KOPT-K1 (cell line): ENCODE measurements around the gene RRH.
"Not testable (repeated sequence)": the region's sequence is repeated elsewhere in the genome, so short reads cannot be mapped to it uniquely, and the experiment has no call there.

ENCODE experiments used
- H3K27ac ChIP-seq: fragments of 200-600 bp; sonication (generic); 2 replicates; pipeline ENCODE4 v1.5.1; 2016; ENCODE audit warnings: antibody characterized with exemption, mild to moderate bottlenecking, low read depth, low read length; ENCODE audit not compliant: poor library complexity, severe bottlenecking
- H3K36me3 ChIP-seq: fragments of 200-600 bp; sonication (generic); 2 replicates; pipeline ENCODE4 v1.5.1; 2017; ENCODE audit warnings: antibody characterized with exemption, mild to moderate bottlenecking, low read length, moderate library complexity; ENCODE audit not compliant: insufficient read depth
- H3K9me3 ChIP-seq: fragments of 200-600 bp; sonication (generic); 2 replicates; pipeline ENCODE4 v1.5.1; 2017; ENCODE audit warnings: antibody characterized with exemption, low read length, mild to moderate bottlenecking; ENCODE audit not compliant: insufficient read depth, poor library complexity, severe bottlenecking

RRH gene

GRCh38 chr4:109827672-109828071 is at the start of gene RRH:
TSS of gene RRH (plus strand) at chr4:109827972. CDS start at chr4:109828028, 56 bp downstream.
- Histone ChIP-seq H3K27ac (no peak within 1 kb of the TSS), H3K36me3 (peaks cover 46% of the 10 kb centered on the region), H3K9me3 (no peaks in the 10 kb centered on the region)

- H3K9me3 ChIP-seq, H3K27ac ChIP-seq, H3K36me3 ChIP-seq: not testable (repeated sequence)
Measured at GRCh38 chr4:109782092-109782491, 45.7 kb upstream of the RRH start.

GRCh38 chr4:109786846-109787245 is 40.9 kb upstream of the RRH start:
- no peak overlapping the region for H3K27ac ChIP-seq
- peaks cover 8% of the 10 kb centered on the region for H3K9me3 ChIP-seq
- no peaks in the 10 kb centered on the region for H3K36me3 ChIP-seq

GRCh38 chr4:109787807-109788206 is 40.0 kb upstream of the RRH start:
- Histone ChIP-seq H3K36me3 (no peaks in the 10 kb centered on the region), H3K27ac (no peak overlapping the region)

GRCh38 chr4:109795059-109795458 is 32.7 kb upstream of the RRH start:
- Histone ChIP-seq H3K9me3 (peaks cover 26% of the 10 kb centered on the region), H3K27ac (no peak overlapping the region), H3K36me3 (no peaks in the 10 kb centered on the region)

More at GRCh38 chr4:109787807-109788206, 40.0 kb upstream of the RRH start:
- peaks cover 8% of the 10 kb centered on the region for H3K9me3 ChIP-seq

GRCh38 chr4:109798866-109799265 is 28.9 kb upstream of the RRH start:
- Histone ChIP-seq H3K27ac (no peak overlapping the region), H3K36me3 (no peaks in the 10 kb centered on the region), H3K9me3 (peaks cover 22% of the 10 kb centered on the region)

GRCh38 chr4:109801099-109801789 is 26.5 kb upstream of the RRH start:
- Histone ChIP-seq H3K27ac (no peak overlapping the region), H3K36me3 (no peaks in the 10 kb centered on the region), H3K9me3 (peaks cover 4% of the 10 kb centered on the region)

GRCh38 chr4:109801895-109802319 is 25.9 kb upstream of the RRH start, which contains the start of gene CFI:
TSS of gene CFI (minus strand) at chr4:109801999. CDS start at chr4:109801971, 28 bp downstream.
- H3K36me3 ChIP-seq, result no peaks in the 10 kb centered on the region
- H3K27ac ChIP-seq, result no peak within 1 kb of the TSS
- no peaks in the 10 kb centered on the region for H3K9me3 ChIP-seq

GRCh38 chr4:109803924-109804571 is 23.7 kb upstream of the RRH start:
- no peaks in the 10 kb centered on the region for H3K9me3 ChIP-seq
- no peaks in the 10 kb centered on the region for H3K36me3 ChIP-seq
- no peak overlapping the region for H3K27ac ChIP-seq

- no peaks in the 10 kb centered on the region for H3K9me3 ChIP-seq
- no peak overlapping the region for H3K27ac ChIP-seq
Measured at GRCh38 chr4:109809655-109810054, 18.1 kb upstream of the RRH start.

GRCh38 chr4:109810552-109811387 is 17.0 kb upstream of the RRH start:
- Histone ChIP-seq H3K9me3 (no peaks in the 10 kb centered on the region), H3K36me3 (no peaks in the 10 kb centered on the region), H3K27ac (no peak overlapping the region)

More at GRCh38 chr4:109809655-109810054, 18.1 kb upstream of the RRH start:
- H3K36me3 ChIP-seq, result no peaks in the 10 kb centered on the region

- Histone ChIP-seq H3K9me3 (no peaks in the 10 kb centered on the region), H3K27ac (no peak overlapping the region), H3K36me3 (no peaks in the 10 kb centered on the region)
Measured at GRCh38 chr4:109811707-109812106, 16.1 kb upstream of the RRH start.

GRCh38 chr4:109815151-109816081 is 12.4 kb upstream of the RRH start, which contains the start of gene GAR1:
TSS of gene GAR1 (plus strand) at chr4:109815762. CDS start at chr4:109816165, 403 bp downstream.
- H3K36me3 ChIP-seq, result peaks cover 36% of the 10 kb centered on the region
- no peaks in the 10 kb centered on the region for H3K9me3 ChIP-seq
- peak within 1 kb of the TSS; percentile 74 for H3K27ac ChIP-seq

GRCh38 chr4:109816082-109816442 is 11.7 kb upstream of the RRH start:
- H3K27ac ChIP-seq, result peak overlapping the region; percentile 74
- peaks cover 42% of the 10 kb centered on the region for H3K36me3 ChIP-seq
- no peaks in the 10 kb centered on the region for H3K9me3 ChIP-seq
